ENCODE results near the gene KLHL13.

DNA sequence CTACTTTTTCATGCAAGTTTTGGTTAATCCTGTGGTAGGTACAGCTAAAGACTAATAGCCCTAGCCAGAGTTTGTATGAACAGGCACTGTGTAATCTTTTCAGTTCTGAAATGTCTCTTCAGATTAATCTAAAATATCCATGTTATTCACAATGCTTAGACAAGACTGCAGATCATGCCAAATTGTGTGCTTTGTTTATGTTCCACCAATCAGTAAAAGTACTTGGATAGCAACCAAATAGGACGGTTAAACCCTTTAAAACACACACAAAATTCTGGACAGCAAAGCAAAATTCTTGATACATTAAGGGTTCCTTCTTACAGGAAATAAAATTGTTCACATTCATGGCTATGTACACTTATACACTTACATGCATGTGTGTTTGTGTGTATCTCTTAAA lies 139.1 kb downstream of the KLHL13 start:
- TF ChIP-seq, protein P1, sequence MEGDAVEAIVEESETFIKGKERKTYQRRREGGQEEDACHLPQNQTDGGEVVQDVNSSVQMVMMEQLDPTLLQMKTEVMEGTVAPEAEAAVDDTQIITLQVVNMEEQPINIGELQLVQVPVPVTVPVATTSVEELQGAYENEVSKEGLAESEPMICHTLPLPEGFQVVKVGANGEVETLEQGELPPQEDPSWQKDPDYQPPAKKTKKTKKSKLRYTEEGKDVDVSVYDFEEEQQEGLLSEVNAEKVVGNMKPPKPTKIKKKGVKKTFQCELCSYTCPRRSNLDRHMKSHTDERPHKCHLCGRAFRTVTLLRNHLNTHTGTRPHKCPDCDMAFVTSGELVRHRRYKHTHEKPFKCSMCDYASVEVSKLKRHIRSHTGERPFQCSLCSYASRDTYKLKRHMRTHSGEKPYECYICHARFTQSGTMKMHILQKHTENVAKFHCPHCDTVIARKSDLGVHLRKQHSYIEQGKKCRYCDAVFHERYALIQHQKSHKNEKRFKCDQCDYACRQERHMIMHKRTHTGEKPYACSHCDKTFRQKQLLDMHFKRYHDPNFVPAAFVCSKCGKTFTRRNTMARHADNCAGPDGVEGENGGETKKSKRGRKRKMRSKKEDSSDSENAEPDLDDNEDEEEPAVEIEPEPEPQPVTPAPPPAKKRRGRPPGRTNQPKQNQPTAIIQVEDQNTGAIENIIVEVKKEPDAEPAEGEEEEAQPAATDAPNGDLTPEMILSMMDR (IDR thresholded peaks at IDR 0.05): no peak
- TF ChIP-seq POLR2A (IDR thresholded peaks at IDR 0.05): no peak
